ENCODE data around the gene TAS2R60. TPM values are rescaled to one million over a fixed set of nuclear protein-coding genes. Genes with fewer than 3 reads are reported as not detected.
"Not testable (repeated sequence)": the region's sequence is repeated elsewhere in the genome, so short reads cannot be mapped to it uniquely, and the experiment has no call there.

Gene TAS2R60
- total RNA-seq, 2 experiments from 2014 or later = 0.26 to 0.29 TPM

- no peak for ATAC-seq
These were observed 18.8 kb downstream of the TAS2R60 start for GRCh38 chr7:143462045-143462444.

GRCh38 chr7:143463556-143463955, 20.3 kb downstream of the TAS2R60 start:
- CTCF ChIA-PET = interaction anchor here (1.1 kb wide), 1 partner anchor 46 kb away, joined by 3 read pairs; no protein-coding TSS in a partner anchor
- ATAC-seq = no peak
- H3K27ac Mint-ChIP-seq = no peak overlapping the region
- DNase-seq = no peak
- POLR2A ChIA-PET = no interaction called here
- no peaks in the 10 kb centered on the region for H3K9me3 Mint-ChIP-seq (ENCODE audit: insufficient read depth)
- no peaks in the 10 kb centered on the region for H3K36me3 Mint-ChIP-seq (ENCODE audit: low read depth)
- H3K27me3 Mint-ChIP-seq (ENCODE audit: low read depth) = peaks cover 2% of the 10 kb centered on the region
- no peak overlapping the region for H3K4me3 Mint-ChIP-seq
- H3K4me1 Mint-ChIP-seq (ENCODE audit: low read depth) = no peaks in the 10 kb centered on the region

More at GRCh38 chr7:143462045-143462444, 18.8 kb downstream of the TAS2R60 start:
- H3K9me3 Mint-ChIP-seq (ENCODE audit: insufficient read depth) = no peaks in the 10 kb centered on the region
- H3K27me3 Mint-ChIP-seq (ENCODE audit: low read depth) = peaks cover 2% of the 10 kb centered on the region
- no peak for DNase-seq
- no peak overlapping the region for H3K4me3 Mint-ChIP-seq
- H3K27ac Mint-ChIP-seq = no peak overlapping the region
- H3K36me3 Mint-ChIP-seq (ENCODE audit: low read depth) = no peaks in the 10 kb centered on the region
- POLR2A ChIA-PET = no interaction called here
- CTCF ChIA-PET = no interaction called here
- H3K4me1 Mint-ChIP-seq (ENCODE audit: low read depth) = no peaks in the 10 kb centered on the region

GRCh38 chr7:143463957-143464356, 20.7 kb downstream of the TAS2R60 start:
- DNase-seq = no peak
- Mint-ChIP-seq H3K27me3 (ENCODE audit: low read depth) (peaks cover 2% of the 10 kb centered on the region), H3K4me1 (ENCODE audit: low read depth) (no peaks in the 10 kb centered on the region), H3K9me3 (ENCODE audit: insufficient read depth) (no peaks in the 10 kb centered on the region), H3K36me3 (ENCODE audit: low read depth) (no peaks in the 10 kb centered on the region), H3K4me3 (no peak overlapping the region), H3K27ac (no peak overlapping the region)
- POLR2A ChIA-PET = no interaction called here
- no peak for ATAC-seq
- CTCF ChIA-PET = interaction anchor here (1.1 kb wide), 1 partner anchor 47 kb away, joined by 3 read pairs; no protein-coding TSS in a partner anchor

DNA sequence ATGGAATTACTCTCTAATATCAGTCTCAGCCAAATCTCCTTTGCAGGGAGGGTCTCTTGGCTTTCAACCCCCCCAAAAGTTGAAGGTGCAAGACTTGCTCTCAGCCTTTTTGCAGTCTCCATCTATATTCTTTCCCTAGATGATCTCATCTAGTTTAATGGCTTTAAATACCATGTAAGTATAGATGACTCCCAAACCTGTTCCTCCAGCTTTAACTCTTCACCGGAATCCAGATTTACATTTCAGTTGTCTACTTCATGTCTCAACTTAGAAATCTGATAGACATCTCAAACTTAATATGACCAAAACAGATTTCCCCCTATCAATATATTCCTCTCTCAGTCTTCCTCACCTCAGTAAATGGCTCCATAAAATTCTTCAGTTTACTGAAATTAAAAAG, 24.5 kb downstream of the TAS2R60 start:
- Mint-ChIP-seq H3K36me3 (ENCODE audit: low read depth) (no peaks in the 10 kb centered on the region), H3K27me3 (ENCODE audit: low read depth) (peaks cover 4% of the 10 kb centered on the region), H3K9me3 (ENCODE audit: insufficient read depth) (peaks cover 3% of the 10 kb centered on the region), H3K4me1 (ENCODE audit: low read depth) (no peaks in the 10 kb centered on the region), H3K4me3 (no peak overlapping the region), H3K27ac (no peak overlapping the region)
- ChIA-PET POLR2A (no interaction called here), CTCF (no interaction called here)
- ATAC-seq (no peak), DNase-seq (no peak)

DNA sequence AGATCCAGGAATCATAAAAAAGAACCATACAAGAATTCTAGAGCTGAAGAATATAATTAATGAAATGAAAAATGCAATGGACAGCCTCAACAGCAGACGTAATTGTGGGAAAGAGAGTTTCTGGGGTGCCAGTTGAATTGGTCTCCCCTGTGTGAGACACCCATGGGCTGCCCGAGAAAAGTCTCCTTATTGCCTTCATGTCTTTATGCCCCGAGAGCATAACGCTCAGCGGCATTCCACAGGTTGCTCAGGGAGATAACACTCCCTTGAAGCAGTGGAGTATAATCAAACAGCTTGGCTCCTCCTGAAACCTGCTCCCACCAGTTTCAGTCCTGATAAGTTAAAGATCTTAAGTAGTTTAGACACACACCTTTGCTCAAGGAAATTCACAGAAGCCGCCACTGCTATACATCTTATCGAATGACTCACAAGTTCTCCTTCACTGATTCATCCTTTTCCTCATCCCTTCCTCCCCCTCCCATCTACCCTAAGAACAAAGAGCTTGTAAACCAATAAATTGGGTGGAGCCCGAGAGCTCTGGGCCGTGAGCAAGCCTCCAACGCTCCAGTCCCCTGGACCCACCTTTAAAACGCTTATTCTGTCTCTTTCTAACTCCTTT, 28.9 kb downstream of the TAS2R60 start:
- H3K4me3 Mint-ChIP-seq; H3K27ac Mint-ChIP-seq; H3K4me1 Mint-ChIP-seq (ENCODE audit: low read depth); POLR2A ChIA-PET; H3K9me3 Mint-ChIP-seq (ENCODE audit: insufficient read depth); DNase-seq; H3K27me3 Mint-ChIP-seq (ENCODE audit: low read depth); ATAC-seq; H3K36me3 Mint-ChIP-seq (ENCODE audit: low read depth): not testable (repeated sequence)
- CTCF ChIA-PET = interaction anchor here (1.4 kb wide), 1 partner anchor 11 kb away, joined by 3 read pairs; no protein-coding TSS in a partner anchor

DNA sequence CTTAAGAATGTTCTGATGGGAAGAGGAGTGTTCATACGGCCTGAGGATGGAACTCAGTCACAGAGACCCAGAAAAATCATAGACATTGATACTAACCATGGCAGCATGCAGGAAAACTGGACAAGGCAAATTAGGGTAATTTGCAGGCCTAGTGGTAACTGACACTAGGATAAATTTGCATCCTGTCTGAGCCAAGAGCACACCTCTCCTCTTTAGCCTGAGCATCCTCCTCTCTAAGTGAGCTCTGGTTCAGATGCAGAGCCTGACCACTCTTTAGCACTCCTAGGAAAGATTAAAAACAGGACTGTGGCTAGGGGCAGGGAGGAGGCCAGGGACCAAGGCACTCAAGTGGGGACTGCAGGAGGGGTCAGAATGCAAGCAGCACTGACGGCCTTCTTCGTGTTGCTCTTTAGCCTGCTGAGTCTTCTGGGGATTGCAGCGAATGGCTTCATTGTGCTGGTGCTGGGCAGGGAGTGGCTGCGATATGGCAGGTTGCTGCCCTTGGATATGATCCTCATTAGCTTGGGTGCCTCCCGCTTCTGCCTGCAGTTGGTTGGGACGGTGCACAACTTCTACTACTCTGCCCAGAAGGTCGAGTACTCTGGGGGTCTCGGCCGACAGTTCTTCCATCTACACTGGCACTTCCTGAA, 34.4 kb downstream of the TAS2R60 start, which contains the start of gene TAS2R41:
TAS2R41 (plus strand) TSS at position 373 of the 650 bp plus-strand sequence; CDS start at position 373, 0 bp downstream.
- H3K36me3 Mint-ChIP-seq (ENCODE audit: low read depth) = no peaks in the 10 kb centered on the region
- no peak within 1 kb of the TSS for H3K4me3 Mint-ChIP-seq
- H3K27ac Mint-ChIP-seq = no peak within 1 kb of the TSS
- DNase-seq (no peak), ATAC-seq (no peak)
- H3K9me3 Mint-ChIP-seq (ENCODE audit: insufficient read depth) = no peaks in the 10 kb centered on the region
- H3K4me1 Mint-ChIP-seq (ENCODE audit: low read depth) = no peaks in the 10 kb centered on the region
- ChIA-PET POLR2A (no interaction called here), CTCF (interaction anchor here (0.5 kb wide), 1 partner anchor 1076 kb away, joined by 3 read pairs; no protein-coding TSS in a partner anchor)
- peaks cover 6% of the 10 kb centered on the region for H3K27me3 Mint-ChIP-seq (ENCODE audit: low read depth)

- Mint-ChIP-seq H3K27ac (no peak overlapping the region), H3K9me3 (ENCODE audit: insufficient read depth) (no peaks in the 10 kb centered on the region), H3K4me3 (no peak overlapping the region), H3K36me3 (ENCODE audit: low read depth) (no peaks in the 10 kb centered on the region), H3K27me3 (ENCODE audit: low read depth) (peaks cover 2% of the 10 kb centered on the region), H3K4me1 (ENCODE audit: low read depth) (no peaks in the 10 kb centered on the region)
- ChIA-PET CTCF (interaction anchor here (0.8 to 1.0 kb wide), 2 partner anchors 12 to 25 kb away, joined by 3 read pairs; no protein-coding TSS in a partner anchor), POLR2A (no interaction called here)
- no peak for DNase-seq
- no peak for ATAC-seq
These were observed 36.0 kb downstream of the TAS2R60 start for GRCh38 chr7:143479055-143479766.

- Mint-ChIP-seq H3K9me3 (ENCODE audit: insufficient read depth) (no peaks in the 10 kb centered on the region), H3K27me3 (ENCODE audit: low read depth) (no peaks in the 10 kb centered on the region), H3K4me3 (no peak overlapping the region), H3K27ac (no peak overlapping the region), H3K36me3 (ENCODE audit: low read depth) (no peaks in the 10 kb centered on the region), H3K4me1 (ENCODE audit: low read depth) (no peaks in the 10 kb centered on the region)
- ChIA-PET POLR2A (interaction anchor here (0.6 kb wide), 1 partner anchor 509 kb away, joined by 3 read pairs; no protein-coding TSS in a partner anchor), CTCF (interaction anchor here (0.8 to 1.0 kb wide), 2 partner anchors 10 to 24 kb away, joined by 3 read pairs; no protein-coding TSS in a partner anchor)
- no peak for ATAC-seq
- DNase-seq = no peak
These were observed 37.2 kb downstream of the TAS2R60 start for GRCh38 chr7:143480501-143480900.

DNA sequence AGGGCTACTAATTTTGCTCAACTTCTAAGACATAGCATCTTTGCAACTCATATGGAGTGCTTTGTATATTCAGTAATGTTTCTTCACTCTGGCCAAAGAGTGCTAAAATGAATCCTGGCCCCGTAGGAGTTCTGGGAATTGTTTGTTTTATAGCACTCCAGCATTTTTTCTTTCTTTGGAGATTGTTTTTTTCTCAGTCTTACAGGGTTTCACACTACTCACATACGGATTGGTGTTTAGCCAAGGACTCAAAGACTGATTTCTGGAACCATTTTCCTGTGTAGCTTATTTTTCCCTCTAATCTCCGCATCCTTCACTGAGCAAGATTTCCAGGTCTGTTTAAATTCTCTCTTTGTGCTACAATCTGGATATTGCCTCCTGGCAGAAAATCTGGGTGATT, 40.9 kb downstream of the TAS2R60 start:
- ChIA-PET POLR2A (no interaction called here), CTCF (interaction anchor here (0.7 to 1.2 kb wide), 3 partner anchors 8 to 229 kb away, joined by 3 read pairs; no protein-coding TSS in a partner anchor)
- H3K9me3 Mint-ChIP-seq (ENCODE audit: insufficient read depth) = no peaks in the 10 kb centered on the region
- H3K27ac Mint-ChIP-seq = no peak overlapping the region
- no peaks in the 10 kb centered on the region for H3K36me3 Mint-ChIP-seq (ENCODE audit: low read depth)
- ATAC-seq (no peak), DNase-seq (no peak)
- no peaks in the 10 kb centered on the region for H3K27me3 Mint-ChIP-seq (ENCODE audit: low read depth)
- no peak overlapping the region for H3K4me3 Mint-ChIP-seq
- H3K4me1 Mint-ChIP-seq (ENCODE audit: low read depth) = no peaks in the 10 kb centered on the region

DNA sequence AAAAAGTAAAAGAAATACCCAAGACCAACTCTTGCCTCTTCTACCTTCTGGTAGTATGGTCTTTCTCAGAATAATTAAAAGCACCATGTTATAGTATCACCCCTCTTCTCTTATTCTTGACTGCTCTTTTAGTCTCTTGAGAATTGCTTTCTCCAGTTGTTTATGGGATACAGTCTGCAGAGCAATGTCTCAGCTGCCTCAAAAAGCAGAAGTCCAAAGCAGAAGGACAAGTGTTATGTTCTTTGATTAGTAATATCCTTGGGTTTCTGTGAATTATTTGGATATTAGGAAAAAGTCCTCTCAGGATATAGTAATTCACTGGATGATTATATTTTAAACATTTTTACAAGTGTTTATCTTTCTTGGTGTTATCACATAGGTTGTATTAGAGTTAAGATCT, 41.8 kb downstream of the TAS2R60 start:
- Mint-ChIP-seq H3K27ac (no peak overlapping the region), H3K27me3 (ENCODE audit: low read depth) (peaks cover 2% of the 10 kb centered on the region), H3K4me1 (ENCODE audit: low read depth) (no peaks in the 10 kb centered on the region), H3K4me3 (no peak overlapping the region), H3K9me3 (ENCODE audit: insufficient read depth) (no peaks in the 10 kb centered on the region), H3K36me3 (ENCODE audit: low read depth) (no peaks in the 10 kb centered on the region)
- ChIA-PET POLR2A (interaction anchor here (0.6 kb wide), 1 partner anchor 310 kb away, joined by 6 read pairs; no protein-coding TSS in a partner anchor), CTCF (interaction anchor here (0.6 kb wide), 1 partner anchor 274 kb away, joined by 5 read pairs; no protein-coding TSS in a partner anchor)
- no peak for ATAC-seq
- DNase-seq = no peak

GRCh38 chr7:143485500-143485899, 42.2 kb downstream of the TAS2R60 start:
- CTCF ChIA-PET = interaction anchor here (0.6 kb wide), 1 partner anchor 274 kb away, joined by 5 read pairs; no protein-coding TSS in a partner anchor
- H3K36me3 Mint-ChIP-seq (ENCODE audit: low read depth) = no peaks in the 10 kb centered on the region
- POLR2A ChIA-PET = interaction anchor here (0.6 kb wide), 1 partner anchor 311 kb away, joined by 6 read pairs; no protein-coding TSS in a partner anchor
- peaks cover 2% of the 10 kb centered on the region for H3K27me3 Mint-ChIP-seq (ENCODE audit: low read depth)
- H3K4me3 Mint-ChIP-seq = no peak overlapping the region
- no peak for DNase-seq
- no peak for ATAC-seq
- no peaks in the 10 kb centered on the region for H3K9me3 Mint-ChIP-seq (ENCODE audit: insufficient read depth)
- H3K27ac Mint-ChIP-seq = no peak overlapping the region
- no peaks in the 10 kb centered on the region for H3K4me1 Mint-ChIP-seq (ENCODE audit: low read depth)

All from activated CD8-positive, alpha-beta T cell treated with anti-CD3 and anti-CD28 coated beads, Interleukin-2, amount 10 ng/mL, durations not matched to agents 7 days and 5 days (primary cell).